HCT116 (cell line): ENCODE data around the gene KANSL1. TPM values are rescaled to one million over a fixed set of nuclear protein-coding genes. Genes with fewer than 3 reads are reported as not detected.
"Not testable (repeated sequence)": the region's sequence is repeated elsewhere in the genome, so short reads cannot be mapped to it uniquely, and the experiment has no call there.

Experiments used
- ATAC-seq: fragments of 200-7000 bp; cut with Tn5 transposase; 2 replicates; pipeline ENCODE4 v1.9.1; 2020; ENCODE audit warnings: mild to moderate bottlenecking, moderate library complexity
- BruUV-seq: library from RNA; stranded (reverse); fragments of 400-500 nt; replicated peaks from 2 replicates; lab custom pipeline; 2021; lab: Mats Ljungman, UMichigan
- CTCF ChIA-PET: fragments of 300-600 bp; sonication (Branson Sonifier 250); formaldehyde crosslinking; loops from one replicate; lab custom pipeline; 2021; ENCODE audit warnings: antibody characterized with exemption; lab: Charles Lee
- POLR2A ChIA-PET: fragments of 300-600, 350-600 bp; sonication (Branson Sonifier 250); formaldehyde crosslinking; loops from one replicate; lab custom pipeline; 2021; ENCODE audit warnings: antibody characterized with exemption; lab: Charles Lee
- RAD21 ChIA-PET, 2 experiments: fragments of 300-600 bp; sonication (Branson Sonifier 250); formaldehyde crosslinking; loops; one replicate each; lab custom pipeline; 2023; ENCODE audit warnings: low total read pairs in 2 of 2; ENCODE audit not compliant: uncharacterized antibody in 2 of 2, unreplicated experiment in 2 of 2, low non-redundant PET in 1 of 2; lab: Charles Lee
- DNase-seq: peaks from one replicate; pipeline ENCODE4 v3.0.0-alpha.2; 2010; ENCODE audit warnings: low read depth, low spot score
- H2AFZ ChIP-seq: fragments of 200-600 bp; shearing (Covaris generic), sonication (generic); 2 replicates; pipeline ENCODE4 v1.6.1; 2017; ENCODE audit warnings: low read depth, mixed run types, mixed read lengths, antibody characterized with exemption, low read length; ENCODE audit not compliant: poor library complexity, severe bottlenecking
- H3K27ac ChIP-seq: 2 replicates; pipeline ENCODE4 v1.5.1; 2012; ENCODE audit warnings: low read depth, low read length
- H3K27me3 ChIP-seq: fragments of 200-600 bp; sonication (generic); 2 replicates; pipeline ENCODE4 v1.6.1; 2016; ENCODE audit warnings: mixed run types, low read length, mixed read lengths; ENCODE audit not compliant: insufficient read depth
- H3K36me3 ChIP-seq, 2 experiments: fragments of 200-500 bp in 1 of 2; fragments of 200-600 bp in 1 of 2; sonication (Bioruptor generic) in 1 of 2; sonication (generic) in 1 of 2; 2 replicates each; pipeline versions ENCODE4 v1.5.1 to v1.6.1; 2014 to 2016; ENCODE audit warnings: low read length in 2 of 2, inconsistent platforms in 1 of 2, mixed read lengths in 1 of 2, mixed run types in 1 of 2; ENCODE audit not compliant: insufficient read depth in 2 of 2, control insufficient read depth in 1 of 2
- H3K4me1 ChIP-seq, 2 experiments: fragments of 200-600 bp in 1 of 2; sonication (generic) in 1 of 2; 2 replicates each; pipeline versions ENCODE4 v1.5.1 to v1.6.1; 2012 to 2017; ENCODE audit warnings: low read length in 2 of 2, inconsistent platforms in 1 of 2, mild to moderate bottlenecking in 1 of 2, mixed read lengths in 1 of 2, mixed run types in 1 of 2, moderate library complexity in 1 of 2; ENCODE audit not compliant: insufficient read depth in 2 of 2, control insufficient read depth in 1 of 2
- H3K4me2 ChIP-seq: fragments of 200-600 bp; sonication (generic); 2 replicates; pipeline ENCODE4 v1.6.1; 2017; ENCODE audit warnings: mixed run types, low read length, mixed read lengths
- H3K4me3 ChIP-seq, 2 experiments: fragments of 200-600 bp in 1 of 2; sonication (generic) in 1 of 2; replicated peaks in 1 of 2; 2 replicates each; pipeline ENCODE4 v1.5.1; 2011 to 2016; ENCODE audit warnings: low read length in 2 of 2, control low read depth in 1 of 2, low read depth in 1 of 2, mild to moderate bottlenecking in 1 of 2, mixed read lengths in 1 of 2, mixed run types in 1 of 2
- H3K79me2 ChIP-seq: fragments of 200-600 bp; sonication (generic); 2 replicates; pipeline ENCODE4 v1.6.1; 2017; ENCODE audit warnings: mild to moderate bottlenecking, mixed run types, low read length, moderate library complexity, mixed read lengths; ENCODE audit not compliant: insufficient read depth
- H3K9ac ChIP-seq: fragments of 200-600 bp; sonication (generic); 2 replicates; pipeline ENCODE4 v1.6.1; 2016; ENCODE audit warnings: low read length, mixed read lengths
- H3K9me2 ChIP-seq: fragments of 200-600 bp; sonication (generic), shearing (Covaris generic); 2 replicates; pipeline ENCODE4 v1.6.1; 2017; ENCODE audit warnings: mixed run types, mild to moderate bottlenecking, moderate library complexity; ENCODE audit not compliant: insufficient read depth
- H3K9me3 ChIP-seq, 2 experiments: fragments of 200-500 bp in 1 of 2; fragments of 200-600 bp in 1 of 2; sonication (Bioruptor generic) in 1 of 2; sonication (generic) in 1 of 2; 2 replicates each; pipeline ENCODE4 v1.6.1; 2014 to 2017; ENCODE audit warnings: low read length in 2 of 2, mixed read lengths in 2 of 2, inconsistent platforms in 1 of 2, low read depth in 1 of 2, mild to moderate bottlenecking in 1 of 2, mixed run types in 1 of 2, moderate library complexity in 1 of 2; ENCODE audit not compliant: control insufficient read depth in 1 of 2, insufficient read depth in 1 of 2
- H4K20me1 ChIP-seq: fragments of 200-600 bp; sonication (generic), shearing (Covaris generic); 2 replicates; pipeline ENCODE4 v1.6.1; 2017; ENCODE audit warnings: mixed run types, mild to moderate bottlenecking, moderate library complexity; ENCODE audit not compliant: insufficient read depth
- POLR2AphosphoS5 ChIP-seq: IDR thresholded peaks from 2 replicates; pipeline ENCODE4 v1.6.1; 2011; ENCODE audit warnings: mild to moderate bottlenecking, low read depth, low read length, moderate library complexity
- SP1 ChIP-seq: IDR thresholded peaks from 2 replicates; pipeline ENCODE4 v1.6.1; 2012; ENCODE audit warnings: low read depth
- ZFX ChIP-seq: fragments of 450-650 bp; IDR thresholded peaks from 2 replicates; pipeline ENCODE4 v1.6.1; 2017
- intact Hi-C: fragments of 100-400 bp; cut with micrococcal nuclease; formaldehyde crosslinking; loops from 2 replicates; pipeline ENCODE4 v1.10.0; 2022
- total RNA-seq: library from RNA; stranded (reverse); gene quantifications from one replicate; pipeline ENCODE4 v1.2.1, GENCODE V29; 2021; ENCODE audit not compliant: unreplicated experiment

Gene KANSL1
- total RNA-seq, 1 experiment from 2014 or later, result 77.5 TPM

DNA sequence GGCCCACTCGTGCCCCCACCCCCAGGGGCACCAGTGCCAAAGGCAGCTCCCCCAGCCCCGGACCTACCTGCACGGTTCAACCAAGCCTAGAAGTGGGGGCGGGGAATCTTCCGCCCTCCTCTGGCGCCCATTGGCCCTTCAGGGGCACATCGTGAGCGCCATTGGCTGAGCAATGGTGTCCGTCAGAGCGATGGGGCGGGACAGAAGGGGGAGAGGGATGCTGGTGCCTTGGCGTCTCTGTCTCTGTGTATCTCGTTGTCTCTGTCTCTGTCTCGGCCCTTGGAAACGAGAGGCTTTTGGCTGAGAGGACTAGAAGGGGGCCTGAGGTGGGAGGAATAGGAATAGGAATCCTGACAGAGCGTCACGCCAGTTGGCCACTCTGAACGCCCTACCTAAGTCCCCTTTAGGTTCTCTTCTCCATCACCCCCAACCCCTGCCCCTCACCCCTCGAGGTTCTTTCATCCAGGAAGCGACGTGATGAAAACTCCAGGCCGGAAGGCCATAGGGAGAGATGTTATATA is 32.1 kb upstream of the KANSL1 start:
- Histone ChIP-seq H3K9ac (peak overlapping the region; percentile 52), H3K4me3 (peak overlapping the region; percentile 42 to 62), H3K4me1 (peaks cover 0 to 10% of the 10 kb centered on the region in 2 experiments; a peak in 2 of 4 replicates), H3K4me2 (peak overlapping the region; percentile 65), H3K27ac (peak overlapping the region; percentile 57)
- H2AFZ ChIP-seq, H3K9me3 ChIP-seq, H3K79me2 ChIP-seq, H4K20me1 ChIP-seq, intact Hi-C loops, BruUV-seq, POLR2A ChIA-PET, CTCF ChIA-PET, H3K36me3 ChIP-seq, H3K27me3 ChIP-seq, H3K9me2 ChIP-seq, RAD21 ChIA-PET: not testable (repeated sequence)
- peak; percentile 79 for DNase-seq
- peak; percentile 86 for TF ChIP-seq SP1
- TF ChIP-seq ZFX, result peak; percentile 15; the same call in 1 of the 2 replicates
- TF ChIP-seq POLR2AphosphoS5, result peak; percentile 57
- ATAC-seq, result peak; percentile 100

DNA sequence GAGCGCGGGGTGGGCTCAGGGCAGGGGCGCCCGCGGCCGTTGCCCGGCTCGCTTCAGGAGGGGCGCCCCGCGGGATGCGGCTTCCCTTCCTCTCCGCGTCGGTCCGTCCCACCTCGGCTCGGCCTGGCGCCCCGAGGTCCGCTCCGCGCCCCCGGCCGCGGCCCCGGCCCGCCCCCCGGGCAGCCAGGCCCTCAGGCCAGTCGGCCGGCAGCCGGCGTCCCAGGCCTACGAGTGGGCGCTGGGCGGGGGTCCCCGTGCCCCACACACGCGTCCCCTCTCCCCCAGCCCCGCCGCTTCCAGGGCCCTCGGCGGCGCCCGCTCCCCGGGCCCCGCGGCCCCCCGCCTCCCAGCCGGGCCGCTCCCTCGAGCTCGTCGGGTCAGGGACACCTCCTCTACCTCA is 31.6 kb upstream of the KANSL1 start:
- intact Hi-C loops, H2AFZ ChIP-seq: not testable (repeated sequence)
- peak overlapping the region; percentile 52 for H3K9ac ChIP-seq

DNA sequence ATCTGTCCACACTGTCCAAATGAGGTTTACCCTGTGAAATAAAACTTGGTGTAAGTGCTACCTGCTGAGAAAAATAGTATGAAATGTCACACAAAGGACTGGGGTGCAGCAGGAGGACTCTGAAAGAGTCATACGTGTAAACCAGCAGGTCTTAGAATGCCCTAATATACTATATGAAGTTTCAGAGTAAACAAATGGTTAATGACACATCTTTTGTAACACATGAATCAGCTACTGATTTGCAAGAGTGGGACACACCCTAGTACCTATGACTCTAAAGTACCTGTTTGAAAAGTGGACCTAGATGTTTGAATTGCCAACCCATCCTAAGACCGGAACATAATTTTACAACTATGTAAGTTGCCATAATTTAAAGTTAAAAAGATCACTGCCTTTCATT is 29.8 kb upstream of the KANSL1 start:
- H3K4me3 ChIP-seq, POLR2A ChIA-PET, H3K27me3 ChIP-seq, H3K4me2 ChIP-seq, H3K9me2 ChIP-seq, DNase-seq, H3K9ac ChIP-seq, H4K20me1 ChIP-seq, H3K9me3 ChIP-seq, H3K27ac ChIP-seq, intact Hi-C loops, H2AFZ ChIP-seq, CTCF ChIA-PET, RAD21 ChIA-PET, H3K36me3 ChIP-seq, ATAC-seq: not testable (repeated sequence)
- Histone ChIP-seq H3K4me1 (peaks cover 0 to 10% of the 10 kb centered on the region in 2 experiments; a peak in 2 of 4 replicates), H3K79me2 (peaks cover 15% of the 10 kb centered on the region; the same call in 1 of the 2 replicates)
- TSS peak; percentile 72 for BruUV-seq

More for the DNA sequence above, 31.6 kb upstream of the KANSL1 start:
- DNase-seq, H3K9me3 ChIP-seq, H3K27me3 ChIP-seq, H3K9me2 ChIP-seq, POLR2A ChIA-PET, H3K36me3 ChIP-seq, H4K20me1 ChIP-seq, CTCF ChIA-PET, RAD21 ChIA-PET, H3K79me2 ChIP-seq, BruUV-seq: not testable (repeated sequence)
- peak overlapping the region; percentile 65 for H3K4me2 ChIP-seq
- H3K4me1 ChIP-seq, result peaks cover 0 to 10% of the 10 kb centered on the region in 2 experiments; a peak in 2 of 4 replicates
- peak; percentile 34; the same call in 1 of the 2 replicates for TF ChIP-seq ZFX
- ATAC-seq, result peak; percentile 52
- H3K4me3 ChIP-seq, result peak overlapping the region; percentile 42 to 62
- peak overlapping the region; percentile 57; the same call in 1 of the 2 replicates for H3K27ac ChIP-seq
